Myocyte (in vitro differentiated cells): ENCODE data around the gene RAB6A. TPM values are rescaled to one million over a fixed set of nuclear protein-coding genes. Genes with fewer than 3 reads are reported as not detected.
A peak's percentile ranks its signal among the peaks of the same experiment; 100 is the strongest.

Source experiments
- DNase-seq: peaks from one replicate; pipeline ENCODE4 v3.0.0-alpha.2; 2012; ENCODE audit warnings: low read depth
- total RNA-seq: library from RNA; depleted of rRNA; stranded (reverse); fragments of >200 nt; gene quantifications from 2 replicates; pipeline ENCODE4 v1.2.3, GENCODE V29; 2014

The RAB6A gene
- total RNA-seq, 1 donor from 2014 or later = 142 TPM

- no peak for DNase-seq
Observed at GRCh38 chr11:73632996-73633395, 127.9 kb downstream of the RAB6A start.

DNA sequence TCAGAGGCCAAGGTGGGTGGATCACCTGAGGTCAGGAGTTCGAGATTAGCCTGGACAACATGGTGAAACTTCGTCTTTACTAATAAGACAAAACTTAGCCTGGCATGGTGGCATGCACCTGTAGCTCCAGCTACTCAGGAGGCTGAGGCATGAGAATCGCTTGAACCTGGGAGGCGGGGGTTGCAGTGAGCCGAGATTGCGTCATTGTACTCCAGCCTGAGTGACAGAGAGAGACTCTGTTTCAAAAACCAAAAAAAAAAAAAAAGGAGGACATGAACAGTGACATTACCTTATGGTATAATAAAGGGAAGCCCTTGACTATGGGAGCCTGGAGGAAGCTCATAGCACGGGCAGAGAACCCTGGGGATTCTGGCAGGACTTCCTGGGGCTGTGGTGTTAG, 131.0 kb downstream of the RAB6A start:
- no peak for DNase-seq

DNA sequence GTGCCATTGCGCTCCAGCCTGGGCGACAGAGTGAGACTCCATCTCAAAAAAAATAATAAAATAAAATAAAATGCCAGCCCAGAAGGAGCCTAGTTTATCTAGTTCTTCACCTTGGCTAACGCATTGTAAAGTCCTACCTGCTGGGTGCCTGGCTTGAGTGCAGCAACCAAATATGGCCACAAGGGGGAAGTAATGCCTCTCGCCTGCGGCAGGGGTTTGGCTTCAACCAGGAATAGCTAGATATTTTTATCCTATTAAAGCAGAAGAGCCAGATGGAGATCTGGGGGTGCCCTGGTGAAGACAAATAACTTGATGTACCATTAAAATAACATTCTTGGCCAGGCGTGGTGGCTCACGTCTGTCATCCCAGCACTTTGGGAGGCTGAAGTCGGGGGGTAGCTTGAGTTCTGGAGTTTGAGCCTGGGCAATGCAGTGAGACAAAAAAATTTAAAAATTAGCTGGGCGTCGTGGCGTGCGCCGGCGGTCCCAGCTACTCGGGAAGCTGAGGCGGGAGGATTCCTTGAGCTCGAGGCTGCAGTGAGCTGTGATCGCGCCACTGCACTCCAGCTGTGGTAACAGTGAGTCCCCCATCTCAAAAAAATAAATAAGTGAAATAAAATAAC, 135.1 kb downstream of the RAB6A start:
- DNase-seq = peak; percentile 73

Other genes with a start within 250 kb of the RAB6A start
- gene FAM168A, start 163.0 kb downstream of the RAB6A start, total RNA-seq = 21.6 and 23.3 TPM in 2 replicates
- 0.32 and 0.68 TPM in 2 replicates for gene PLEKHB1, start 114.5 kb downstream of the RAB6A start, total RNA-seq
- gene MRPL48, start 26.8 kb upstream of the RAB6A start, total RNA-seq = 17.6 and 21.9 TPM in 2 replicates
- 184 and 205 TPM in 2 replicates for gene COA4, start 115.8 kb upstream of the RAB6A start, total RNA-seq
- gene PAAF1, start 115.9 kb upstream of the RAB6A start, total RNA-seq = 49.6 and 57.1 TPM in 2 replicates
- 0.36 and 0.83 TPM in 2 replicates for gene DNAJB13, start 190.0 kb upstream of the RAB6A start, total RNA-seq
- 108 and 148 TPM in 2 replicates for gene UCP2, start 221.8 kb upstream of the RAB6A start, total RNA-seq
- gene UCP3, start 248.0 kb upstream of the RAB6A start, total RNA-seq = 0.62 and 2.6 TPM in 2 replicates